IPS DF 19.7 (cell line): ENCODE results near the gene MXD3.
"Not testable (repeated sequence)": the region's sequence is repeated elsewhere in the genome, so short reads cannot be mapped to it uniquely, and the experiment has no call there.

Experiments used
- DNase-seq: peaks from one replicate; pipeline ENCODE4 v3.0.0-alpha.2; 2013; ENCODE audit warnings: low read depth, low spot score

The MXD3 gene

DNA sequence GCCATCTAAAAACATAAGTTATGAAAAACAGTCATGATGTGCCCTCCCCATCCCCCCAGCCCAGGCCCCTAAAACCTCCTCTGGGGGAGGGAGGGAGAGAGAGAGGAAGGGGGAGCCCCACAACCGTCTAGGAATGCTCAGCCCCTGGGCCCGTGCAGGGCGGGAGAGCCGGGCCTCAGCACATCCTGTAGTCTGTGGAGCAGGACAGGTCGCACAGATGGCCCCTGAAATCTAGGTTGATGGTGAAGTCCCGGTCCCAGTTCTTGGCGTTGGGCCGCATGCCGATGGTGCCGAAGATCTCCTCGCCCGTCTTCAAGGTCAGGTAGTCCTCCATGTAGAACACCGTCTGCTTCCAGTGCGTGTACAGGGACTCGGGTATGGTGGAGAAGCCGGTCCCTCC is 46.3 kb downstream of the MXD3 start:
- no peak for DNase-seq

DNA sequence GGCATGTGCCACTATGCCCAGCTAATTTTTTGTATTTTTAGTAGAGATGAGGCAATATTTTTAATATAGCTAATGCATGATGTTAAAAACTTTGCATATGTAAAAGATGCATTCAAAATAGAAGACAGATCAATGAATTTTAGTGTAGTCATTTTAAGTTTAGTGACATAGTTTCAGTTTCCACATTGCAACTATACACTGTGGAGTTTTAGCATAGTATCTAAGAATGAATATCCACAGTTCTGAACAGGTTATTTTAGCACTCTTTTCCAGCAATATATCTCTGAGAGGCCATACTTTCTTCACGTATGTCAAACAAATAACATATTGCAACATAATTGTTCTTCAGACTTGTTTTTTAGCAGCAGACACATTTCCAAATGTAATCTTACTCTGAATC is 47.5 kb downstream of the MXD3 start:
- no peak for DNase-seq

DNA sequence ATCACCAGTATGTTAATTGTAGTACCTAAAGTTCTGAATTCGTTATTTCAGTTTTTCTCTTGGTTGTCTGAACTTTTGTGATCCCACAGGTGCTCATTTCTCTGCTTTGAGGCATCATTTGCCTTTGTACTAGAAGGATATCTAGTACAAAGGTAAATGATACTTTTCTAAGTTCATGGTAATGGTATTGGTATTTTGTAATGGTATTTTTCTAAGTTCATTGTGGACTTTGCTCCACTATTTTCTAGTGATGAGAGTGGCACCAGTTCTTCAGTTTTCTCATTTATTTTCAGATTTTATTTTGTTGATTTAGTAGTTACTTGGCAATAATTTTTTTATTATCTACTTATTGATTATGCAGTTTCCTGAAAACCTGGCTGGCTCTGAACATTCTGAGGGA is 50.2 kb downstream of the MXD3 start:
- no peak for DNase-seq

DNA sequence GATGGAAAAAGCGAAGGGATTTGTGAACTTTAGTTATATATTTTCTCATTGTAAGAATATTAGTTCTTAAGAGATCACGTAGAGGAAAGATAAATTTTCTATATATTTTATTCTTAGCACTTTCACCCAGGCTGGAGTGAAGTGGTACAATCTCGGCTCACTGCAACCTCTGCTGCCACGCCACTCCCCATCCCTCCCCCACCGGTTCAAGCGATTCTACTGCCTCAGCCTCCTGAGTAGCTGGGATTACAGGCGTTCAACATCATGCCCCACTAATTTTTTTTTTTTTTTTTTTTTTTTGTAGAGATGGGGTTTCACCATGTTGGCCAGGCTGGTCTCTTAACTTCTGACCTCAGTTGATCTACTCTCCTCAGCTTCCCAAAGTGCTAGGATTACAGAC is 50.7 kb downstream of the MXD3 start:
- no peak for DNase-seq

DNA sequence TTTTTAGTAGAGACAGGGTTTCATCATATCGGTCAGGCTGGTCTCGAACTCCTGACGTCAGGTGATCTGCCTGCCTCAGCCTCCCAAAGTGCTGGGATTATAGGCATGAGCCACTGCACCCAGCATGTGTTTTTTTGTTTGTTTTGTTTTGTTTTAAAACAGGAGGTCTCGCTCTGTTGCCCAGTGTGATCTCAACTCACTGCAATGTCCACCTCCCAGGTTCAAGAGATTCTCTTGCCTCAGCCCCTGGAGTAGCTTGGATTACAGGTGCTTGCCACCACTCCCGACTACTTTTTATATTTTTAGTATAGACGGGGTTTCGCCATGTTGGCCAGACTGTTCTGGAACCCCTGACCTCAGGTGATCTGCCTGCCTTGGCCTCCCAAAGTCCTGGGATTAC is 53.0 kb downstream of the MXD3 start:
- DNase-seq = not testable (repeated sequence)
